Epidermal melanocyte (primary cell): ENCODE data around the gene HOMER1.

Source experiments
- DNase-seq: peaks from one replicate; pipeline ENCODE4 v3.0.0; 2011; ENCODE audit warnings: low spot score; ENCODE audit not compliant: insufficient read length

Gene HOMER1

GRCh38 chr5:79513704-79514390 lies at the start of gene HOMER1:
Gene HOMER1, minus strand, starts transcription at chr5:79514134. Its CDS starts 1,360 bp downstream, at chr5:79512774.
- peak; percentile 44 for DNase-seq

GRCh38 chr5:79563247-79563590 lies 49.3 kb upstream of the HOMER1 start:
- DNase-seq: no peak

- no peak for DNase-seq
These were observed 48.7 kb upstream of the HOMER1 start for GRCh38 chr5:79562351-79563246.

DNA sequence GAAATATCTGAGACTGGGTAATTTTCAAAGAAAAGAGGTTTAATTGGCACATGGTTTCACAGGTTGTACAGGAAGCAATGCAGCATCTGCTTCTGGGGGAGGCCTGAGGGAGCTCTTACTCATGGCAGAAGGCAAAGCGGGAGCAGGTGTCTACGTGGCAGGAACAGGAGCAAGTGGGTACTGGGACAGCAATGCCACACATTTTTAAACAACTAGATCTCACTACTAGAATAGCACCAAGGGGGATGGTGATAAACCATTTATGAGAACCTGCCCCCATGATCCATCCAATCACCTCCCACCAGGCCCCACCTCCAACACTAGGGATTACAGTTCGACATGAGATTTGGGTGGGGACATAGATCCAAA lies 47.6 kb upstream of the HOMER1 start:
- no peak for DNase-seq

- DNase-seq: no peak
These were observed 47.0 kb upstream of the HOMER1 start for GRCh38 chr5:79560771-79561524.

DNA sequence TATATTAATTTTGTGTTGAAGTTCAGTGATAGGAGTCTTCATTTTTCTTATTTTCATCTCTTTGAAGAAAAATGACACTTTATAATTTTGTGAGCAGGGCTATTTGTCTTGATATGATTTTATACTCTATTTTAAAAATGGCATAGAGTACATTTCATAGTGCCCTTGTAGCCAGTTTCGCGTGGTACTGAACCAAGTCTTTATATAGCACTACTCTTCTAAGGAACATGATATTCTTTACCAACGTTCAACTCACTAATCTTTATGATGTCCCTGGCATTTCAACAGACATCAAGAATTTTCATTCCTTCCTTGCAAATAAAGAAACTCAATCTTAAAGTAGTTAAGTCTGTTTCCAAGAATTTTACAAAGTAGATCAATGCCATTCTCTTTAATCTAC lies 41.5 kb upstream of the HOMER1 start:
- DNase-seq: no peak

- DNase-seq: no peak
These were observed 39.0 kb upstream of the HOMER1 start for GRCh38 chr5:79552984-79553383.

- no peak for DNase-seq
These were observed 34.0 kb upstream of the HOMER1 start for GRCh38 chr5:79547982-79548381.

- DNase-seq: no peak
These were observed 33.5 kb upstream of the HOMER1 start for GRCh38 chr5:79547429-79547822.

- no peak for DNase-seq
These were observed 33.0 kb upstream of the HOMER1 start for GRCh38 chr5:79546782-79547428.

DNA sequence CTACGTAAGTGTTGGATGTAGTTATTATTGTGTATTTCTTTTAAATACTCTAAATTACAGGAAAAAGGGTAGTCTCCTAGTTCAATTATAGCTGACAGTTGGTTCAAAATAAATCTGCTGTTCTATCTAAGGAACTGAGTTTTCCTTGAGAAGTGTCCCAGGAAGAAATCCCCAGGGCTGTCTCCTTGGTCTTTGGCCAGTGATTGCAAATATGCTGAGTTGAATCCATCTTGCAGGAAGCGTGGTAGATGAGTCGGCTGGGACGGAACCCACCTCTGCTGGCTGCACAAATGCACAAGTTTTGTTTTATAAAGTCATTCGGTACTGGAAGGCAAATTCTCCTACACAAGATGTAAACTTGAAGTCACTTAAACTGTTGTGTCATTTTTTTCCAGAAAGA lies 30.2 kb upstream of the HOMER1 start:
- no peak for DNase-seq

DNA sequence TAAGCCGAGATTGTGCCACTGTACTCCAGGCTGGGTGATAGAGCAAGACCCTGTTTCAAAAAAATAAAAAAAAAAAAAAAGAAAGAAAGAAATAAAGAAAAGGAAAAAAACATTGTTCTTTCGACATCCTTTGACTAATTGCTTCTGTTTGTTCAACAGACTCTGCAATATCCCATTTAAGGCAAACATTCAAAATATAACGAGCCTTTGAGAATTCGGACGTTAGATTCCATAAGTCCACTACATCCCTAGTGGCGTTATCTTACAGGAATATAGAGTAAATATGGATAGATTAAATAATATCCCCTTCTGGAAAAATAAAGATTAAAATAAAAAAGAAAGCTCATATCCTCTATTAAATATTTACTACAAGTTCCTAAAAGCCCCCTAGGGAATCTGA lies 27.0 kb upstream of the HOMER1 start:
- DNase-seq: no peak

DNA sequence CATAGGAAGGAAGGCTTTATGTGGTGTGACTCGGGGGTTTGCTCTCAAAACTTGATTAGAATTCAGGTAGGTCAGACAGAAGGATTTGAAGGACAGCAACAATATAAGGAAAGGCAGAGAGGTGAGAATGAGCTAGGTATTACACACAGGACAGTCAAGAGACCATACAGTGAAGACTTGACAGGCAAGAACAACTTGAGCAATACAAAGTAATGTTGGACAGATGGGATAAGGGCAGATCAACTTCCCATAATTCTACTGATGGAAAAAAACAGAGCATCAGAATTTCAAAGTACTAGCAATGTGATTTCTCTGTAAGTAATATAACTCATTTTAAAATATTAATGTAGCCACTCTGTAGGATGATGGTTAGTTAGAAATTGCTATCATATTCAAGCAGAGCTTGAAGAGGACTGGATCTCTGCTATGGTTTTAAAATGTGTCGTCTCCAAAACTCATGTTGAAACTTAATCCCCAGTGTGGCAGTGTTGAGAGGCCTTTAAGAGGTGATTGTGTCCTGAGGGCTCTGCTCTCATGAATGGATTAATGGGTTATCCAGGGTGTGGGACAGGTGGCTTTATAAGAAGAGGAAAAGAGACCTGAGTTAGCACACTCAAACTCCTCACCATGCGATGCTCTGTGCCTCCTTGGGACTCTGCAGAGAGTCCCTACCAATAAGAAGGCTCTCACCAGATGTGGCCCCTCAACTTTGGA lies 22.4 kb upstream of the HOMER1 start:
- DNase-seq: no peak

GRCh38 chr5:79535477-79536192 lies 21.7 kb upstream of the HOMER1 start:
- no peak for DNase-seq

DNA sequence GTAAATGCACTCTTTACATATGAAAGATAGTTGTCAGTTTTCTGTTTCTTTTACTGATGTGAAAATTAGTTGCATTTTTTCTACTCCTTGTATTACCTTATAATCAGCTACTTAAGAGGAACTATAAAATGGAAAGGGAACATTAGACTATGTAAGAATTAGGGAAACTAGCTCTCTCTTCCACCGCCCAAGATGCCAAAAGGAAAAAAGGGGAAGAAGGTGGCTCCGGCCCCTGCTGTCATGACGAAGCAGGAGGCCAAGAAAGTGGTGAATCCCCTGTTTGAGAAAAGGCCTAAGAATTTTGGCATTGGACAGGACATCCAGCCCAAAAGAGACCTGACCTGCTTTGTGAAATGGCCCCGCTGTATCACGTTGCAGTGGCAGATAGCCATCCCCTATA lies 15.2 kb upstream of the HOMER1 start:
- no peak for DNase-seq

DNA sequence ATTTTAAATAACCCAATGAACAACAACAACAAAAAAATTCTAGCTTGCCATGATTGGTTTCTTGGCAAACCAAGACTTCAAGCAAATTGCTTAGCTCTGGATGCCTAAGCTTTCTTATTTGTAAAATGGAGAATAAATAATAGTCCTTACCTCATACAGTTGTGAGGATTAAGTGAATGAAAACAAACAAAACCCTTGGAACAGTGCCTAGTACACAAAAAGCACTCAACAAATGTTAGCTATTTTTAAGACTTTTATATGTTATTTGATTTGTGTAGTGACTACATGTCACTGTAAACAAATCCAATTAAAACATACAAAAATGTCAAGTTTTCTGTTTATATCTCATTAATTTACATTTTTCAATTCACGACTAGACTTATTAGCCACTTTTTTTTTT lies 13.5 kb upstream of the HOMER1 start:
- no peak for DNase-seq

GRCh38 chr5:79526928-79527327 lies 13.0 kb upstream of the HOMER1 start:
- no peak for DNase-seq

DNA sequence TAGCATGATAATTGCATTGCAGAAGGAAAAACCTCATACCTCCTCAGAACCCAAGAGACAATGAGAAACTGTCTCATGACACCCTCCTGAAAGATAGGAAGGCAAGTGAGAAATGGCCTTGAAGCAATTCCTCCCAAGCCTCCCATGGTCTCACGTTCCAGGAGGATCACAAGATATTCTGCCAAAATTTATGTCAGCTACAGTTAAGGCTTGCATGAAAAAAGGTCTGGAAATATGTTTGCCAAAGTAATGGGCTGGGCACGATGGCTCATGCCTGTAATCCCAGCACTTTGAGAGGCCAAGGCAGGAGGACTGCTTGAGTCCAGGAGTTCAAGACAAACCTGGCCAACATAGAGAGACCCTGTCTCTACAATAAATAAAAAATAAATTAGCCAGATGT lies 12.6 kb upstream of the HOMER1 start:
- no peak for DNase-seq

- DNase-seq: no peak
These were observed 7.2 kb upstream of the HOMER1 start for GRCh38 chr5:79521156-79521555.

DNA sequence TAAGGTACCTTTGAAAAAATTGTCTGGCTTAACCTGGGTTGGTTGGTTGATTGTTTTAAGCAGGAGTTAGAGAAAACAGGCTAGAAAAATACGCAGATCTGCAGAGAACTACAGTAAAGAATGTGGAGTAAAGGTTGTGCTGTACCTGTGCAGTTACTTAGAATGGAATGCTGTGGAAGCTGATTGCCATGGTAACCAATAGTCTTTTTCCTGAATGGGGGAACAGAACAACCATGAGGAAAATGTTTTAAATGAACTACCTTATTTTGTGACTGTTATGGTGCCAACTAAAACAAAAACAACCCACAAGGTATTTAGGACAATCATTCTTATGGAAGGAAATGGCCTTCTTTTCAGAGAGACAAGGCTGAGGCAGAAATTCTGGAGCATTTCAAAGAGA lies 4.8 kb upstream of the HOMER1 start:
- DNase-seq: no peak
